ENCODE data around the gene SLC41A3. TPM values are rescaled to one million over a fixed set of nuclear protein-coding genes. Genes with fewer than 3 reads are reported as not detected.
A peak's percentile ranks its signal among the peaks of the same experiment; 100 is the strongest.

SLC41A3 gene
- total RNA-seq, result 44.7 and 45.7 TPM in 2 replicates

- no peak for DNase-seq (ENCODE audit: extremely low read depth, low read depth, low spot score)
Measured at GRCh38 chr3:126083913-126084767, at the start of gene SLC41A3. SLC41A3 (minus strand) TSS chr3:126084124; CDS start chr3:126068219, 15,905 bp downstream.

GRCh38 chr3:126133606-126134005 is 49.7 kb upstream of the SLC41A3 start:
- no peak for DNase-seq (ENCODE audit: extremely low read depth, low read depth, low spot score)

- DNase-seq (ENCODE audit: extremely low read depth, low read depth, low spot score), result no peak
Measured at GRCh38 chr3:126132751-126133511, 49.0 kb upstream of the SLC41A3 start.

GRCh38 chr3:126131881-126132750 is 48.2 kb upstream of the SLC41A3 start:
- DNase-seq (ENCODE audit: extremely low read depth, low read depth, low spot score), result no peak

- DNase-seq (ENCODE audit: extremely low read depth, low read depth, low spot score), result no peak
Measured at GRCh38 chr3:126130981-126131745, 47.2 kb upstream of the SLC41A3 start.

- no peak for DNase-seq (ENCODE audit: extremely low read depth, low read depth, low spot score)
Measured at GRCh38 chr3:126130081-126130855, 46.3 kb upstream of the SLC41A3 start.

- peak; percentile 62 for DNase-seq (ENCODE audit: extremely low read depth, low read depth, low spot score)
Measured at GRCh38 chr3:126129398-126129891, 45.5 kb upstream of the SLC41A3 start.

GRCh38 chr3:126128504-126129397 is 44.8 kb upstream of the SLC41A3 start:
- no peak for DNase-seq (ENCODE audit: extremely low read depth, low read depth, low spot score)

- DNase-seq (ENCODE audit: extremely low read depth, low read depth, low spot score), result no peak
Measured at GRCh38 chr3:126127904-126128303, 44.0 kb upstream of the SLC41A3 start.

GRCh38 chr3:126127452-126127851 is 43.5 kb upstream of the SLC41A3 start:
- DNase-seq (ENCODE audit: extremely low read depth, low read depth, low spot score), result no peak

- DNase-seq (ENCODE audit: extremely low read depth, low read depth, low spot score), result no peak
Measured at GRCh38 chr3:126126811-126127431, 43.0 kb upstream of the SLC41A3 start.

- DNase-seq (ENCODE audit: extremely low read depth, low read depth, low spot score), result no peak
Measured at GRCh38 chr3:126126286-126126685, 42.4 kb upstream of the SLC41A3 start.

GRCh38 chr3:126125781-126126251 is 41.9 kb upstream of the SLC41A3 start:
- DNase-seq (ENCODE audit: extremely low read depth, low read depth, low spot score), result no peak

GRCh38 chr3:126125341-126125740 is 41.4 kb upstream of the SLC41A3 start:
- DNase-seq (ENCODE audit: extremely low read depth, low read depth, low spot score), result no peak

- no peak for DNase-seq (ENCODE audit: extremely low read depth, low read depth, low spot score)
Measured at GRCh38 chr3:126124896-126125295, 41.0 kb upstream of the SLC41A3 start.

- DNase-seq (ENCODE audit: extremely low read depth, low read depth, low spot score), result no peak
Measured at GRCh38 chr3:126124148-126124868, 40.4 kb upstream of the SLC41A3 start.

- no peak for DNase-seq (ENCODE audit: extremely low read depth, low read depth, low spot score)
Measured at GRCh38 chr3:126121632-126122031, 37.7 kb upstream of the SLC41A3 start.

Measured in glomerular endothelial cell (primary cell).